ENCODE measurements around the gene NHEJ1. TPM values are rescaled to one million over a fixed set of nuclear protein-coding genes. Genes with fewer than 3 reads are reported as not detected.

Gene NHEJ1
- total and polyA plus RNA-seq, 2 of the 13 experiments (the other 11 are each of a cell fraction or from before 2014, with no cell fraction given): 30.0 to 30.7 TPM

- TF ChIP-seq PHF8 (CRISPR knock-in tag; IDR thresholded peaks at IDR 0.05): peak; percentile 76
- peak; percentile 51; the same call in 1 of the 2 replicates for TF ChIP-seq SETDB1 (CRISPR knock-in tag; IDR thresholded peaks at IDR 0.05; ENCODE audit: borderline replicate concordance)
- TF ChIP-seq MEIS2 (CRISPR knock-in tag; IDR thresholded peaks at IDR 0.05): peak; percentile 96
- no peak for TF ChIP-seq ZNF724P (CRISPR knock-in tag; IDR thresholded peaks at IDR 0.05; ENCODE audit: borderline replicate concordance)
- TF ChIP-seq GATAD2A (CRISPR knock-in tag; IDR thresholded peaks at IDR 0.05): peak; percentile 38; the same call in 1 of the 2 replicates
- TF ChIP-seq DZIP1 (CRISPR knock-in tag; IDR thresholded peaks at IDR 0.05): peak; percentile 98
- TF ChIP-seq POLR2G (IDR thresholded peaks at IDR 0.05; ENCODE audit: low read depth, low read length): peak; percentile 85
- peak; percentile 72; the same call in 1 of the 2 replicates for TF ChIP-seq DRAP1 (CRISPR knock-in tag; IDR thresholded peaks at IDR 0.05)
- TF ChIP-seq ZFX (CRISPR knock-in tag; IDR thresholded peaks at IDR 0.05; ENCODE audit: low read depth): peak; percentile 92
- TF ChIP-seq HMG20A (CRISPR knock-in tag; IDR thresholded peaks at IDR 0.05; ENCODE audit: borderline replicate concordance): no peak; the same call in 1 of the 2 replicates
- TF ChIP-seq TCF7 (IDR thresholded peaks at IDR 0.05; ENCODE audit: low read depth): no peak
- peak; percentile 33; the same call in 1 of the 2 replicates for TF ChIP-seq WIZ (CRISPR knock-in tag; IDR thresholded peaks at IDR 0.05)
- TF ChIP-seq CHD4 (IDR thresholded peaks at IDR 0.05; ENCODE audit: borderline replicate concordance, low read length): no peak
- TF ChIP-seq ZNF850 (CRISPR knock-in tag; conservative IDR thresholded peaks at IDR 0.05): peak; percentile 98
- TF ChIP-seq DPF2 (CRISPR knock-in tag; IDR thresholded peaks at IDR 0.05; ENCODE audit: borderline replicate concordance, low read depth): no peak
- TF ChIP-seq RBFOX2 (IDR thresholded peaks at IDR 0.05; ENCODE audit: low read depth, low read length): peak; percentile 98
- peak; percentile 99 for TF ChIP-seq SP4 (CRISPR knock-in tag; IDR thresholded peaks at IDR 0.05)
- no peak for TF ChIP-seq USF2 (IDR thresholded peaks at IDR 0.05; ENCODE audit: low read depth, low read length)
- TF ChIP-seq USF2 (CRISPR knock-in tag; IDR thresholded peaks at IDR 0.05; ENCODE audit: borderline replicate concordance): peak; percentile 35; the same call in 1 of the 2 replicates
- no peak for TF ChIP-seq CEBPZ (IDR thresholded peaks at IDR 0.05; ENCODE audit: low read length)
- TF ChIP-seq HNRNPL (IDR thresholded peaks at IDR 0.05; ENCODE audit: low read depth, low read length): 0 out of 2 replicates have a peak, but pooled peaks have one; percentile 22
- 0 out of 2 replicates have a peak, but pooled peaks have one; percentile 71 for TF ChIP-seq ZNF296 (CRISPR knock-in tag; conservative IDR thresholded peaks at IDR 0.05)
These were observed 16.4 kb upstream of the NHEJ1 start, which contains the start of gene CNPPD1 (continued) for GRCh38 chr2:219176818-219177551.

All from HepG2 (cell line).